Anterior cingulate cortex (tissue), 58 donors: ENCODE results near the gene ACADVL.
A peak's percentile ranks its signal among the peaks of the same experiment; 100 is the strongest.
"Not testable (repeated sequence)": the region's sequence is repeated elsewhere in the genome, so short reads cannot be mapped to it uniquely, and the experiment has no call there.

Source experiments
- DNase-seq, 58 donors: peaks; one replicate each; lab custom pipeline; 2025; lab: John Stamatoyannopoulos, UW

The ACADVL gene

DNA sequence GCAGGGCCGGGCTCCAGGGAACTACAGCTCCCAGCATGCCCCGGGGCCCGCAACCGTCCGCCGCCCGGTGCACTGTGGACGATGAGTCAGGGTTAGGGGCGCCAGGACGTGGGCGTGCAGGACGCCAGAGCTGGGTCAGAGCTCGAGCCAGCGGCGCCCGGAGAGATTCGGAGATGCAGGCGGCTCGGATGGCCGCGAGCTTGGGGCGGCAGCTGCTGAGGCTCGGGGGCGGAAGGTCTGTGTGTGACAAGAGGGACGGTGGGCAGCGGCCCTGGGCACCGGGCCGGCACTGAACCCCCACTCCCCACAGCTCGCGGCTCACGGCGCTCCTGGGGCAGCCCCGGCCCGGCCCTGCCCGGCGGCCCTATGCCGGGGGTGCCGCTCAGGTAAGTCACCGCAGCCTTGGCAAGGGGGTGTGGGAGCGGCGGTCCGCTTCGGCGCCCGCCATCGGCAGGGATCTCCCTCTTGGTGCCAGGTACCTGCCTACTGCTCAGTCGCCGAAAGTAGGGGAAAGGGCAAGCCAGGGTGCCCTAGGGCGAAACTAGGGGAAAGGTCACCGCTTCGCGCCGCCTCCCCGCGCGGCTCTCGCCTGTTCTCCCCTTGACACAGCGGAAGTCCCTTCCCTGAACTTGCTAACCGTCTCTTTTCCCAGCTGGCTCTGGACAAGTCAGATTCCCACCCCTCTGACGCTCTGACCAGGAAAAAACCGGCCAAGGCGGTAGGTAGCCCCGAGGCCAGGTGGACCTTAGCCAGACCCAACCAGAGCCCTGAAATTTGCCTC is at the start of gene ACADVL, which contains the start of gene DLG4:
Gene ACADVL, plus strand, starts transcription at position 127 of the 781 bp plus-strand sequence. Its CDS starts 47 bp downstream, at position 174.
Gene DLG4, minus strand, starts transcription at position 25 of the 781 bp plus-strand sequence.
- peak; percentile 40 to 95 (median 84) for DNase-seq

DNA sequence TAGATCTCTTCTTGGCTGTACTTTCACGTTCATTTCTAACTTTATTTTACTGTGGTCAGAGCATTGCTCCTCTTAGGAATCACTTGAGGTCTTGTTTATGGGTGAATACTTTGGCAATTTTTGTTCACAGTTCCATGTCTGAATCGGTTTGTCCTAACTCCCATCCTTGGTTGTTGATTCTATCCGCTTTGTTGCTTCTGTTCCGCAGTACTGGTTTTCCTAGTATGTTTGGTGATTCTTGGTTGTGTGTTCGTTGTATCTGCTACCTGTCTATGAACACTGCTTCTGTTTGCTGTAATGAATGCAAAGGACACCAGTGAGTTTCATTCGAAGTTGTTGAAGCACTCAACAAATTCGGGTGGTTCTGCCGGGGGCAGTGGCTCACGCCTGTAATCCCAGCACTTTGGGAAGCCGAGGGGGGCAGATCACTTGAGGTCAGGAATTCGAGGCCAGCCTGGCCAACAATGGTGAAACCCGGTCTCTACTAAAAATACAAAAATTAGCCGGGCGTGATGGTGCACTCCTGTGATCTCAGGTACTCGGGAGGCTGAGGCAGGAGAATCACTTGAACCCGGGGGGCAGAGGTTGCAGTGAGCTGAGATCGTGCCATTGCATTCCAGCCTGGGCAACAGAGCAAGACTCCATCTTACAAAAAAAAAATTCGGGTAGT is 47.1 kb upstream of the ACADVL start:
- not testable (repeated sequence) for DNase-seq

DNA sequence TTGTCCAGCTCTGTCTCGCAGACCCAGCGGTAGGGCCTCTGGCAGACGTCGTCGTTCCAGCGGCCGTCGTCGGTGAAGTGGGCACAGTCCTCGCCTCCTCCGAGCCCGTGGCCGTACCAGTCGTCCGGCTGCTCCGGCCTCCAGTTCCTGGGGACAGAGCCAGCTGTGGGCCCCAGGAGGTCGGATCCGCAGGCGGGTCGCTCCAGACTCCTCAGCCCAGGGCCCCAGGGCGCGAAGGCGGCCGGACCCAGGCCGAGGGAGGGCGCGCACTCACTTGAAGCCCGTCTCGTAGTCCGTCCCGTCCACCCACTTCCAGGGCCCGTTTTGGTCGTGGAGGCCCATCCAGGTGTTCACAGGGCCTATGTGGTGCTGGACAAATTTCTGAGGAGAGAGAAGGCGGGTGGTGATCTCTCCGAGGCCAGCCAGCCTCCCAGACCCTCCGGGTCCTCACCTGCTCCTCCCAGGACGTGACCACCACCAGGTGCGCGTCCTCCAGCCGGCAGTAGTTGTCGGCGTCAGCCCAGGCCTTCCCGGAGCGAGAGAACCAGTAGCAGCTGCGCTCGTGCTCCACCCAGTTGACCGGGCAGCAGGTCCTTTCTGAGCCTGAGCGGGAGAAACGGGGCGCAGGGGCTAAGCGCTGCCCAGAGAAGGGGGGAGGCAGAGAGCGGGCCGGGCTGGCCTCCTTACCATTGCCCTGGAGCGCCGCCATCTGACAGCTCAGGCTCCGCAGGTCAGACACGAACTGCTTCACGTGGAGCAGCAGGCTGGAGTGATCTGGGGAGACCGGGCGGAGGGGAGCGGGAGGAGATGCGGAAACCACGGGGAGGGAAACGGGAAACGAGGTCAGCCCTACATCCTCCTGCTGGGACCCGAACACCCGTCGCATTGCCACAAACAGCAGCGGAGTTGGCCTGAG is 45.8 kb upstream of the ACADVL start:
- peak in 14 of 58 donors; percentile 14 to 63 (median 30) for DNase-seq

DNA sequence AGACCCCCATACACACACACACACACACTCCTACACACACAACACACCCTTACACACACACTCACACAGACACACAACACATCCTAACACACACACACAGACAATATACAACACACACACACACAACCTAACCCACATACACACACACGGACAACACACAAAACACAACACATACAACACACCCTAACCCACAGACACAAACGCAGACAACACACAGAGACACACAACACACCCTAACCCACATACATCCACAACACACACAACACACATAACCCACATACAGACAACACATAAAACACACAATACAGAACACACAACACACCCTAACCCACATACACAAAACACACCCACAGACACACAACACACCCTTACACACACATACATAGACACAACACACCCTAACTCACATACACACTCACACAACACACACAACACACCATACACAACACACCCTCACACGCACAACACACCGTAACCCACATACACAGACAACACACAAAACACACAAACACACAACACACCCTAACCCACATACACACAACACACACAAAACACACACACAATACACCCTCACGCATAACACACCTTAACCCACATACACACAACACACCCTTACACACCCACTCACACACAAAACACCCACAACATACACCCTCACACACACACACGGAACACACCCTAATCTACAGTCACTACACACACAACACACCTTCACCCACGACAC is 45.0 kb upstream of the ACADVL start:
- no peak for DNase-seq

DNA sequence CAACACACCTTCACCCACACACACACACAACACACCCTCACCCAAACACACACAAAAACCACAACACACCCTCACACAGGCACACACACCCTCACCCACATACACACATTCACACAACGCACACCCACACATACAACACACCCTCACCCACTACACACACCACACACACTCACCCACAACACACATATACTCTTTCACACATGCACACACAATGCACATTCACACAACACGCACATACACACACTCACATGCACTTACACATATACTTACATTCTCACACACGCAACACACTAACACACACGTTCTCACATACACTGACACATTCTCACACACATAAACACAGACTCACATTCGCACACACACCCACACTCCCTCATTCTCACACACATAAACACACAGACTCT is 44.4 kb upstream of the ACADVL start:
- no peak for DNase-seq

DNA sequence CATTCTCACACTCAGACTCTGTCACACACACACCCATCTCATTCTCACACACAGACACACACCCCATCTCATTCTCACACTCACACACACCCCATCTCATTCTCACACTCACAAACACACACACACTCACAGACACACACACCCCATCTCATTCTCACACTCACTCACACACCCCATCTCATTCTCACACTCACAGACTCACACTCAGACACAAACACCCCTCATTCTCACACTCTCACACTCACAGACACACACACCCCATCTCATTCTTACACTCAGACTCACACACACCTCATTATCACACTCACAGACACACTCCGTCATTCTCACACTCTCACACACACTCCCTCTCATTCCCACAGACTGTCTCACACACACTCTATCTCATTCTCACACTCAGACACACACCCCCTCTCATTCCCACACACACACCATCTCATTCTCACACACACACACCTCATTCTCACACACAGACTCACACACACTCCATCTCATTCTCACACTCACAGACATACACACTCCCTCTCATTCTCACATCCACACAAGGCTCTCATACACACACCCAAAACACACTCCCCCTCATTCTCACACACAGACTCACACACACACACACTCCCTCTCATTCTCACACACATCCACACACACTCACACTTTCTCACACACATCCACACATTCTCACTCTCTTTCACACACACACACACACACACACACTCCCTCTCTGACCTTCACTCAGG is 43.5 kb upstream of the ACADVL start:
- DNase-seq = no peak

DNA sequence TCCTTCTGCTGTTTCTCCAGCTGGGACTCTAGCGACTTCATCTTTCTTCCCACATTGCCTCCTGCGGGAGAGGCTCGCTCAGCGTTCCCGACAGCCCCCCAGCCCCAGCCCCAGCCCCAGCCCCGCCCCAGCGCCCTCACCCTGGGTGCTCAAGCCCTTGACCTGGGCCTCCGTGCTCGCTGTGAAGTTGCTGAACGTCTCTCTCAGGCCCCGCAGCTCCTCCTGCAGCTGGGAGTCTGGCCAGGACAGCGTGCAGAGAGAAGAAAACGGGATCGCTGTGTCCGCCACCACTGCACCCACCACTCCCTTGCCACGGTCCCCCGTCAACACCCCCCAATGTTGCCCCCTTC is 42.9 kb upstream of the ACADVL start:
- peak in 2 of 58 donors; percentile 16 to 60 for DNase-seq

DNA sequence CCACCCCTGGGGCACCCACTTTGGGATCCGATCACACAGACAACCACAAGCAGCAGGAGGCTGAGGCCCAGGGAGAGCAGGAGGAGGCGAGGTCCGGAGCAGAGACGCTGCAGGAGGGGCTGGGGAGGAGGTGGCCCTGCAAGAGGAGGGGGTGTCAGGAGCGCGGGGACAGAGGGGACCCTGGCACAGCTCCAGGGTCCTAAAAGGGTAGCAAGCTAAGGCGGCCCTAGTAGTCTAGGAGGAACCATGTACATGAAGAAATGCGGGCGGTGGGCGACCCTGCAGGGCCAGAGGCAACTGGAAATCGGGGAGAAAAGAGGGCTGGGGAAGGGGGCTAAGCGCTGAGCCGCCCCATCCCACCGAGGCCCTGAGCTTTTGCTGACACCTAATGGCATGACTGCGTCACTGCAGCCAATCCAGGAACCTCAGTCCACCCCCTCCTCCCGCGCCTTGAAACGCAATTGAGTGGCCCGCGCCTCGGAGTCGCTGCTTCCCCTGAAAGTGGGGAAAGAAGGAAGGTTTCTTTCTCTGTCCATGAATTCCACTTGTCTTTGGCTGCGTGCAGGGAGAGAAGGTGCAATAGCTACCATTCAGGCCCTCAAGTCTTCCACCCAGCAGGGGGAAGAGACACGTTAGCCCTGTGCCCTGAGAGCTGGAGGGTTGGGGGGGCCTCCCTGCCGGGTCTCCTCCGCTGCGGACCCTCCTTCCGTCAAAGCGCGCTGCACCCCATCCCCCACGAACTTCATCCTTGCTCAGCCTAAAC is 42.4 kb upstream of the ACADVL start:
- DNase-seq = peak in 51 of 58 donors; percentile 14 to 83 (median 48)

DNA sequence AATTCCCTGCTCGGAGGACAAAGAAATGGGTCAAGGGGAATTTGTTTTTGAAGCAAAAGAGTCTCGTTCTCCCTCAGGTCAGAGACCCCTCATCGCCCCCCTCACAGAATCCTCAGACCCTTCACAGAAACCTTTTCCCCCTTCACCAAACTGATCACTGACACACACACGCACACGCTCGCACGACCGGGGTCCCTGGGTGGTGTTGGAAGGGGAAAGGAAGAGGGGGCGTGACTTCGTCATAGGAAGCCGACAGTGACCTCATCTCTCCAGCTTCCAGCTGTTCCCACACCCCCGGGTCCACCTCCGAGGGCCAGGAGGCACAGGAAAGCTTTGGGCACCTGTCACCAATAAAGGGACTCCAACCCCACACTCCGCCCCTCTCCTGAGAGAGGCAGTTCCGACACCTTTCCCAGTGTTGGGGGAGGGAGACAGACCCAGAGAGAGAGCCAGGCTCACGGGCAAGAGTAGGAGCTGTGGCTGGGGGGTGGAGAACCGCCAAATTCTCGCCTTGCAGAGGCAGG is 41.7 kb upstream of the ACADVL start:
- peak in 4 of 58 donors; percentile 13 to 47 (median 26) for DNase-seq

DNA sequence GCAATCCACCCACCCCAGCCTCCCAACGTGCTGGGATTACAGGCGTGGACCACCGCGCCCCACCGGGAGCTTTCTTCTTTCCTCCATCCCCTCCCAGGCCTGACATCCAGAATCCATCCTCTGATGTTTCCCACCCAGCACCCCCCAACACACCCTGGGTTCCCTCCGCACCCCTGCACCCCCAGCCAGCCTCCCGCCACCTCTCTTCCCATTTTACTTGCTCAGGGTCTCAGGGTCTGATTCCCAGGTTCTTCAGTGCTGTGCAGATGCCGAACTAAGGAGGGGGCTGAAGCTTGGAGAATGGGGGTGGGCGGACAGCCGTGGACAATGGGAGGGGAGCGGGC is 40.8 kb upstream of the ACADVL start:
- DNase-seq = no peak

DNA sequence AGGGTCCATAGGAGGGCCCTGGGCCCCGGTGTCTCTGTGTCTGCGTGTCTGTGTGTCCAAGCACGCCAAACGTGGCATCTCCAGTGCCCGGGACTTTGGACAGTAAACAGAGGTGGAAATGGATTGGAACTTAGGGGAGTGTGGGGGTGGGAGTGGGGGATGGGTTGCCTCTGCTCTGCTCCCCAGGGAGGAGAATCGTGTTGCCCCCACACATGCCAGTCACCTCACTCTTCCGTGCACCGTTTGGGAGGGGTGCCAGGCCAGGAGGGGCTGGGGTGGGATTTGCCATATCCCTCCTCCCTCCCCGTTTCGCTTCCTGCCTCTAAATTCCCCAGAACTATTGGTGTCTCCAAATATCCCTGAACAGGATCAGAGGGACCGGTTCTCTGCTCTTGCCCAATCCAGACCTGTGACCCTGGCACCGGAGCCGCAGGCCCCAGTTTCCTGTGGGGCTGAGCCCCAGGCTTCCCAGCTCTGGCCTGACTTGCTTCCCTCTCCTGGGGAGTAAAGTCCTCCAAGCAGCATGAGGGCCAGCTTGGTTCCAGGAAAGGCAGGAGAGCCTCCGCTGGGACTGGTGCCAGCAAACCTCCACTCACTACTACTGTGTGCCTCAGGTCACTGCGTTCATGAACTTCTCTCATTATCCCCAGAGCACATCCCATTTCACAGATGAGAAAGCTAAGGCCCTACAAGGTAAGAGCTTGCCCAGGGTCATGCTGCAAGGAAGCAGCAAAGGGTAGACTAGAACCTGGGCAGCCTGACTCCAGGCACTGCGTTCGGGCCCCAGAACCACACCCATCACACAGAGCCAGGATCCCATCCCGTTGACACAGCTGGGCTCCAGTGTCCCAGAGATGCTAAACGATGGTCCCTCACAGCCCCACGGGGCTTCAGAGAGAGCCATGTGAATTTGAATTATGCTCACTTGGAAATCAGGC is 40.2 kb upstream of the ACADVL start, which contains the start of gene ASGR1:
Gene ASGR1, minus strand, starts transcription at position 54 of the 938 bp plus-strand sequence. CDS start 807 bp downstream, outside the sequence.
- no peak for DNase-seq

DNA sequence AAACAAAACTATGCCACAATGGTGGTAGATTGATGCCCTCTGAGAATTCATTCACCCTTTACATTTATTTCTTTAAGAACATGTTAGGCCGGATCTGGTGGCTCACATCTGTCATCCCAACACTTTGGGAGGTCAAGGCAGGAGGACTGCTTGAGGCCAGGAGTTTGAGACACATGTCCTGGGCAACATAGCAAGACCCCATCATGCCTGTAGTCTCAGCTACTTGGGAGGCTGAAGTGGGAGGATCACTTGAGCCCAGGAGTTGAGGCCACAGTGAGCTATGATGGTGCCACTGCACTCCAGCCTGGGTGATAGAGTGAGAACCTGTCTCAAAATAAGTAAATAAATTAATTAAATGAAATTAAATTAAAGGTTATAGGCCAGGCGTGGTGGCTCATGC is 37.6 kb upstream of the ACADVL start:
- not testable (repeated sequence) for DNase-seq

DNA sequence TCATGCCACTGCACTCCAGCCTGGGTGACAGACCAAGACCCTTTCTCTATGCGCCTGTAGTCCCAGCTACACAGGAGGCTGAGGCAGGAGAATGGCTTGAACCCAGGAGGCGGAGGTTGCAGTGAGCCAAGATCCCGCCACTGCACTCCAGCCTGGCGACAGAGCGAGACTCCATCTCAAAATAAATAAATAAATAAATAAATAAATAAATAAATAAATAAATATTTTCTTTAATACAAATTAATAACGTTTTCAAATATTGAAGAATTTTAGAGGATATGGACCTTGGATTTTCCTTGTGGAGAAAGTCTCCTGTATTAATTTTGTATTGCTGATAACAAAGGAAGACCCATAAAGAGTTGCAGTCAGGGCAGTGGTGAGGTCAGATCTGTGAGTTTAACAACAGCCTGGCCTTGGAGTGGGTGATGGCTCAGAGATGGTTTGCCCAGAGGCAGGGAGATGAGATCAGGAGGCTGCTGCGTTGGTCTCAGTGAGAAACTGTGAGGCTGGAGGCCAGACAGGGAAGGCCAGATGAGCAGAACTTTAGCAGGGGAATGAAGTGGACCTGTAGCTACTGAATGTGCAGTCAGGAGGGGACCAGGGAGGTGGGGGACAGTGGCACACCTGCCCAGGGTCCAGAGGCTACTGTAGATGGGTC is 36.2 kb upstream of the ACADVL start:
- DNase-seq = no peak

DNA sequence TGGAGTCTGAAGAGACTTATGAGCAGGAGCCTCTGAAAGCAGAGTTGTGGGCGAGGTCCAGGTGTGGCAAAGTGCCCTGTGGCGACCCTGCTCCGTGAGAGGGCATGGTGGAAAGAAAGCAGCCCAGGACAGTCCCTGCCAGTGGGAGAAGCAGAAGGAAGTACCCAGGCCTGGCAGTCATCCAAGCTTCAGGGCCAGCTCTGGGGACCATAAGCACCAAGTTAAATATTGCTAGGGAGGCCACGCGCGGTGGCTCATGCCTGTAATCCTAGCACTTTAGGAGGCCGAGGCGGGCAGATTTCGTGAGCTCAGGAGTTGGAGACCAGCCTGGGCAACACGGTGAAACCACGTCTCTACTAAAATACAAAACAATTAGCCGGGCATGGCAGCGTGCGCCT is 35.6 kb upstream of the ACADVL start:
- peak in 5 of 58 donors; percentile 4 to 24 (median 9) for DNase-seq

DNA sequence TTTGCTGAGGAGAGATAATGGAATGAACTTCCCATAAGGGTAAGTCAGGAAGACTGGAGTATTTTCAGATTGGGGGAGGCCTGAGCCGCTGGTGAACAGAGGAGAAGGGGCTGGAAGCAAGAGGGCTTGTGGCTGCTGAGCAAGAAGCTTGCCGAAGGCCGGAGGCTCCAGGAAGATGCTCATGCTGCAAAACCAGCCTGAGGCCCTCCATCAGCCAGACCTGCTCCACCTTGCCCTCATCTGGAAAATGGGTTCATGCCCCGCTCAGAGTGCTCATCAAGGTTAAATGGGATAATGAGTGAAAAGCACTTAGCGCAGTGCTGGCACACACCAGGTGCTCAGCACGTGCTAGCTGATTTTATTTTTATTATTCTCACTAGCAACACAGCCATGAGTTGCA is 35.1 kb upstream of the ACADVL start:
- DNase-seq = no peak

DNA sequence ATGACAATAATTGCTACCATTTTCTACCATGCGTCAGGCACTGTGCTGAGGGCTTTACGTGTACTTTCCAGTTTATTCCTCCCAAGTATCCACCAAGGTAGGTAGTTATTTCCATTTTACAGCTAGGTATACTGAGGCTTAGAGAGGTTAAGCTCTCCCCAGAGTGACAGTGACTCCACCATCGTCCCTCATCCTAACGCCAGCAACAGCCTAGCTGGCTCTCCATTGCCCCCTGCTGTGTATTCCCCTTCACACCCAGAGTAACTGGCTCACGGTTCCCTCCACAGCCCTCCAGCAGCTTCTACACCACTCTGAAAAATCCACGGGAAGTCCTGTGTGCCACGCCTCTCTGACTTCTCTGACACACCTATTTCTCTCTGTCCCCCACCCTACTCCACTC is 33.5 kb upstream of the ACADVL start:
- no peak for DNase-seq
